GM19239 (cell line): ENCODE data around the gene SLC4A1AP.

ENCODE experiments used
- DNase-seq: peaks from one replicate; pipeline ENCODE4 v3.0.0; 2011; ENCODE audit warnings: low spot score; ENCODE audit not compliant: insufficient read length
- FAIRE-seq: peaks from 2 replicates; lab custom pipeline; 2011; peaks lifted over from hg19 to GRCh38; lab: Jason Lieb, UNC

SLC4A1AP gene

DNA sequence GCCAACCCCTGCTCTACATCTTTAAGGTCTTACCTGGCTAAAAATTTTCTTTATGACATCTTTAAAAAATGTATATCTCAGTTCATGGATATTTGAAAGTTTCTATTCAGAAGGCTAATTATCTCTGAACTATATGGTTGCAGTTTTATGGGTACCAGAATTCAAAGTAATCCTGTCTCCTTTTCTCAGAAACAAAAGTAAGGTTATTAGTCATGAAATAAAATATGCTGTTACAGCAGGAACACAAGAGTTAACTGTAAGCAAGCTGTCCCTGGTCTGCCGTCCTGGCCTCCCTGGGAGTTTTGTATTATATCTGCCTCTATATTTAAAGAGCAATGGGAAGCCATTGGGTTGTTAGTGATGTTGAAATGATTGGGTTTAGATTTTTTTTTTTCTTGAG is 34.0 kb downstream of the SLC4A1AP start:
- FAIRE-seq (no peak), DNase-seq (no peak)

DNA sequence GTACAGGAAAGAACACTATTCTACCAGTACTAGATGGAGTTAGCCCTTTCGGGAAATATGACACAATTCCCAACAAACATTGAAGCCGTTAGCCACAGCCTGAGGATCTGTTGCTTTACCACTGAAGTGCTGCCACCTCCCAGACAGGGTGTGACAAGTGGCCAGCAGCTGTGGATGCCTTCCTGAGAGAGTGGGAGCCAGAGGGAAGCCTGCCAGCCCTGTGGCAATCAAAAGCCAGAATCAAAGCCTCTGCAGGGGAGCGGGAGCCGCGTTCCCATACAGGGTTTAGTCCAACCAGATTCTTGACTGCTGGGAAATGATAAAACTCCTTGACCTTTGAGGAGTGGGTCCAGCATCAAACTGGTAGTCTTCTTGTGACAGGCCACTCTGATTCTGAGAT is 38.0 kb downstream of the SLC4A1AP start:
- DNase-seq (no peak), FAIRE-seq (no peak)

DNA sequence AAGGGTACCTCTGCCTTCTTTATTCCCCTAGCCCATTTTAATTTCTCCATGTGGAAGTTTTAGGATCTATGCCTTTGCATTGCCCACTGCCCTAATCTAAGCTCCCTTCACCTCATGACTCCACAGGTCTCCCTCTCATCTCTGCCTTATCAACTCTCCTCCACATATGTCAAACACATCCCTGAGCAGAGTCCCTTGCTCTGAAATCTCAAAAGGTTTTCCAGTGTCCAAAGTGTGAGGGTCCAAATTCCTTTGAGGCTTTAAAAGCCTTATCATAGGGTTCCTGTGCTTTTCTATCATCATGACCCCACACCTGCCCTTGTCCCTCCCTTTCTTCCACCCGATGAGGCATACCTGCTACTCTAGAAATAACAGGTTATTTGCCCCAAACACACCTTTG is 38.6 kb downstream of the SLC4A1AP start:
- DNase-seq (no peak), FAIRE-seq (no peak)

DNA sequence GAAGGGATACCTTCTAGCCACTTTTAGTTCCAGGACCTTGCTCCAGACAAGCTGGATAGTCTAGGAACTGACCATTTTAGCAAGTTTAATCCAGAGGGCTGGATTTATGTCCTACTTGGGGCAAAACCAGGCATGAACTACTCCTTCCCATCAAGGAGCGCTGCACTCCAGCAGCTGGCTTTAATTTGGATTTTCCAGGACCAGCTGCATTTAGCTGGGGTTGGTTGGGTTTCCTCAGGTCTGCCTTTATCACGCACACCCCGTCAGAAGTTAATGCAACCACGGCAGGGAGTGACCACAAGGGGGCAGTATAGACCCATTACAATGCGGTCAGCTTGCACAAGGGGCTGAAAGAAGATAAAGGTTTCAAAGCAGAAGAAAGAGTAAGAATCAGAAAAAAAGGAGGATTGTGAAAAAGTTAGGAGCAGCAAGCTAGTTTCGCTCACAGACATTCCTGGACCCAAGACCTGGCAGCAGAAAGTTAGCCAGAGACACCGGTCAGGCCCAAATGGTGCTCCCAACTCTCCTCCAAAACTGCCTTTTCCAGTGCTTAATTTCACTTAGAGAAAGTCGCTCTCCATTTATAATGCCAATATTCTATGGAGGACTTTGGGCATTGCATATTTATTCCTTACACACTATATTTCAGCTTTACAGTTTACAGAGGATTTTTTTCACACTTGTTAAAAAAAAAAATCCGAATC is 40.1 kb downstream of the SLC4A1AP start:
- peak; percentile 89 for FAIRE-seq

DNA sequence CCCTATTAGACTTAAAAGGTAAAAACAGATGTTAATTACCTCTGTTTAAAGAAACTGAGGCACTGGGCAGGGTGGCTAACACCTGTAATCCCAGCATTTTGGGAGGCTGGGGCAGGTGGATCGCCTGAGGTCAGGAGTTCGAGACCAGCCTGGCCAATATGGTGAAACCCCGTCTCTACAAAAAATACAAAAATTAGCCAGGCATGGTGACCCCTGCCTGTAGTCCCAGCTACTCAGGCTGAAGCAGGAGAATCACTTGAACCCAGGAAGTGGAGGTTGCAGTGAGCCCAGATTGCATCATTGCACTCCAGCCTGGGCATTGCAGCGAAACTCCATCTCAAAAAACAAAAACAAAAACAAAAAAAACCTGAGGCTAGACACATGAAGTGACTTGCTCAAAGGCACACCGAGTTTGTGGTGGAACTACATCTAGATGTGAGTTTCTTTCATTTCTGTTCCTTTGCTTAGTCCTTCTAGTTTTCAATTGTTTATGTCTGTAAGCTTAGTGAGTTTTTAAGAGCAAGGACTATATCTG is 40.7 kb downstream of the SLC4A1AP start:
- FAIRE-seq (no peak), DNase-seq (no peak)

More for the DNA sequence above, 40.1 kb downstream of the SLC4A1AP start:
- peak; percentile 69 for DNase-seq

DNA sequence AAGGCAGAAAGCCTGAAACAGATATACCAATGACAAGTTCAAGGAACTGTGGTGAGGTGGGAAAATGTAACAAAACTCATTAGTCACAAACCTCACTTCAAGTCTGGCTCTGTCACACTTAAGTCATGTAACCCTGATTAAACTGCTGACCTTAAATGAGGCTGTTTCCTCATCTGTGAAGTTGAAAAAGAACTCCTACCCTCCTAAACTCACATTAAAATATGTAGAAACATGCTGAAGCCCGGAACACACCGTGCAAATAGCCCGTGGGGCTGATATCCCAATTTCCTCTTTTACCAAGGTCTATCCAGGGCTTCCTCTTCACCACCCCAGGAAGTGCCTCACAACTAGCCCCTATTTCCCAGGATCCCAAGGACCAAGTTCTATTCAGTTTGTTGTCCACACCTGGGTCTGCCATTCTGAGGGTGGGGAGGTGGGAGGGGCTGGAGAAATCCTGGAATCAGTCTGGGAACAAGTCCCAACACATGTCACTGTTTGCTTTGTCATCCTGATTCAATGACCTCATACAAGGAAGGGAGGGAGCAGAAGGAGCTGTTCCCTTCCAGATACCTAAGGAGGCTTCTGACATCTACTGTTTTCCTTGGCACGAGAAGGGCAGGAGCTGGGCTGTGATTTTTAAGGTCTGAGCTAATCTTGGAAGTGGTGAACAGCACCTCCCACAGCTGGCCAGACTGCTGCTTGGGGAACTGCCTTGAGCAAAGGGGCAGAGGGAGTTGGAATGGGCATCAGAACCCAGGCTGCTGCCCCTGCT is 42.3 kb downstream of the SLC4A1AP start:
- DNase-seq, result no peak
- no peak for FAIRE-seq

DNA sequence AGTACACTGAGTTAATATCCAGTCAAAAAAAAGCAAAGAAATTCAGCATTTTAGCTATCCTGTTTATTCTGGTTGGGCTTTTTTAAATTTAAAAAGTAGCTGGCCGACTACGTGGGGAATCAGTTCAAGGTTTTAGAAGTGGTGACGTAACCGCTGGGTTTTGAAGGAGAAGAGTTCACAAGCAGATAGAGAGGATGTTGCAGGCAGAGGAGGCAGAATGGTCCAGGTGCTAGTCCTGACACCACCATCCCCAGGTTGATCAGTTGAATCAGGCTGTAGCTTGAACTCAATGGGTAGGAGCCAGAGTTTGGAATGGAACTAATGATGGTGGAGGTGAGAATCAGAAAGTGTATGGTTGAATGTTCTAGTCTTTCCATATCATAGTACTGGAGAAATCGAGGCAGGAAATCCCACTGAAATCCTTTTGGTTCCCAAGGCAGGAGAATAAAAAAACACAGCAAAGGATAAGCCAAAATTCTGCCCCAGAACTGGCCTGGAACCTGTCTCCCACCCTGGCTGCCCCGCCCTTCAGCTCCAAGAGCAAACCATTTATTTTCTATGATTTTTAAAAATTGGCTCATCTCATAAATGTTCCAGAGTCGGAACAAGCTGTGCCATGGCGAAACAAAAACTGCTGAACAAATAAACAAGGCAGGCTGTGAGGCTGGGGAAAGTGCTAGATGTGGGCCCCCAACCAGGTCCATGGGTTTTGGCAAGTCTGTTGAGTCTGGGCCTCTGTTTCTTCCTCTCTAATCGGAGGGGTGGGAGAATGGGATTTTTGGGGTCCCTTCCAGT is 44.0 kb downstream of the SLC4A1AP start:
- DNase-seq (no peak), FAIRE-seq (no peak)

DNA sequence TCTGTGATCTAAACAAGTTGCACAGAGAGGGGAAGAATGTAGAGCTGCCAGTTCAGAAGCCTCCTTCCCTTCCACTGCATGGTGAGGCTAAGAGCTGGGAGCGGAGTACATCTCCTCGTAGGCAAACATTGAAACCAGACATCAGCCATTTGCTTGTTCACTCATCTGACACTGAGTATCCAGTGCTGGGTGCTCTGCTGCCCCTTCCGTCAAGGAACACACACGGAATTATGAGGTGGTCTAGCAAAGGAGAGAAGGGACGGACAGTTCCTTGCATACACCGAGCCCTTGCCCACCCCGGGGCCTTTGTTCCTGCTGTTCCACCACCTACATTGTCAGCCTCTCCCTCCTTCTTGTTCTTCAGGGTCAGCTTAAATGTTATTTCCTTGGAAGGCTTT is 44.6 kb downstream of the SLC4A1AP start:
- FAIRE-seq (no peak), DNase-seq (no peak)

DNA sequence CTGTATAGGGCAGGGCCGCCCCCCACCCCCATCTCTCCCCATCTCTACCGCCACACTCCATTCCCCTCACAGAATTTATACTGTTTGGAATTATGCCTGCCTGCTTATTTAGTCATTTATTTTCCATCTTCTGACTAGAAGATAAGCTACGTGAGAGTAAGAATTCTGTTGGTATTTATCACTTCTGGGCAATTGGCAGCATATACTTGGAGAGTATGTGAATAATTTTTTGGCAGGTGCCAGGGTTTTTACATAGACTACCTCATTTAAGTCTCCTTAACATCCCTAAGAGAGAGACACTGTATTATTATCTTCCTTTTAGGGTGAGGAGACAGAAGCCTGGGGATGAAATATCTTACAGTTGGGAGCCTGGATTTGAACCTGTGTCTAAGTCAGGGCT is 45.0 kb downstream of the SLC4A1AP start:
- DNase-seq (no peak), FAIRE-seq (no peak)

DNA sequence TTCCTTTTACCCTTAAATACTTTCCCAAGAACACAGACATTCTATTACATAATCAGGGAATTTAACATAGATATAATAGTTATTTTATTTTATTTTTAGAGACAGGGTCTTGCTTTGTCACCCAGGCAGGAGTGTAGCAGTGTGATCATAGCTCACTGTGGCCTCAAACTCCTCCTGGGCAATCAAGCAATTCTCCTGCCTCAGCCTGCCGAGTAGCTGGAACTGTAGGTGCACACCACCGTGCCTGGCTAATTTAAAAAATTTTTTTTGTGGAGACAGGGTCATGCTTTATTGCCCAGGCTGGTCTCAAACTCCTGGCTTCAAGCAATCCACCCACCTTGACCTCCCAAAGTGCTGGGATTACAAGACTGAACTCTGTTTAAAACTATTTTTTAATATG is 45.6 kb downstream of the SLC4A1AP start:
- FAIRE-seq, result no peak
- DNase-seq, result no peak

DNA sequence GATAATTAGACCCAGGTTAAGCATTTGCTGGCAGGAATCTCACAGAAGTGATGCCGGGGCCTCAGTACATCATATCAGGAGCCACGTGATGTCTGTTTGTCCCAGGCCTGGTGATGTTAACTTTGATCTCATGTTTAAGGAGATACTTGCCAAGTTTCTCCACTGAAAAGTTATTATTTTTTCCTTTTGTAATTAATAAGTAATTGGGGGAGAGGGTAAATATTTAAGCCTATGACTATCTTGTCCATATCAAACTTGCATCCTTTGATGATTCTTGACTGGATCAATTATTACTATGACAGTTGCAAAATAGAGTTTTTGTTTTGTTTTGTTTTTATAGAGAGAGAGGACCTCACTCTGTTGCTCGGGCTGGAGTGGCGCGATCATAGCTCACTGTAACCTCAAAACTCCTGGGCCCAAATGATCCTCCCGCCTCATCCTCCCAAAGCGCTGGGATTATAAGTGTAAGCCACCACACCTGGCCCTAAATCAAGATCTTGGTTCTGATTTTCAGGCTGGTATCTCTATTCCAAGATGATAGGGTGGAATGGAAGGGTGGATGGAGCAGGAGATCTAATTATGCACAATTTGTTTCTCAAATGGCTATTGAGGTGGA is 46.4 kb downstream of the SLC4A1AP start:
- no peak for FAIRE-seq

DNA sequence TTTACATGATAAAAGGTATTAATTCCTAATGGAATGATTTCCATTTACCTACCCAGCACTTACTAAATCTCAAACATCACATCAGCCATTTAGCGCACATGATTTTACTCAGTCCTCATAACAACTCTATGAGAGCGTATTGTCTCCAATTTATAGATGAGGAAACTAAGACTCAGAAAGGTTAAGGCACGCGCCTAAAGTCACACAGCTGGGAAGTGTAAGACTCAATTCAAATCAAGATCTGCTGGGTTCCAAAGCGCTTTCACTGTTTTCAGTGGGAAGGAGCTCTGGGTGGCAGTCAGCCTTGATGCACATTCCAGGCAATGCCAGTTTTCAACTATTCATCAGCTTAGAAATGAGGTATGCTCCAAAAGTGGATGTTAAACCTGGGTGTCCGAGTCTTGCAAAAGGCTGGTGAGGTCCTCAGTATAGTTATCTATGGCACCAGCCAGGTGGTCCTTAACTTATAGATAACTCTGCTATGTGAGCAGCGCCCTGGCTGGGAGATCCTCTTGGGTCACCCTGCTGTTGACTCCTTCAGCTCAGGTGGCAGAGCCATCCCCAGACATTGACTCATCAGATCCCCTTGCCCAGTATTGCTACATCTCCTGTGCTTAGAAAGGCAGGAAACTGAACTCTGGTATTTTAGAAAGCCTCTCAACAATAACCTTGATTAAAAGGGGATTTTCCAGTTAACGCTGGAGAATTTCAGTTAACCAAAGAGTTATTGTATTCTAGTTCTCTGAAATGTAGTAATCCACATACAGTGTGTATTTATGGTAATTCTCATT is 47.1 kb downstream of the SLC4A1AP start:
- DNase-seq (no peak), FAIRE-seq (no peak)

More for the DNA sequence above, 46.4 kb downstream of the SLC4A1AP start:
- DNase-seq, result no peak

DNA sequence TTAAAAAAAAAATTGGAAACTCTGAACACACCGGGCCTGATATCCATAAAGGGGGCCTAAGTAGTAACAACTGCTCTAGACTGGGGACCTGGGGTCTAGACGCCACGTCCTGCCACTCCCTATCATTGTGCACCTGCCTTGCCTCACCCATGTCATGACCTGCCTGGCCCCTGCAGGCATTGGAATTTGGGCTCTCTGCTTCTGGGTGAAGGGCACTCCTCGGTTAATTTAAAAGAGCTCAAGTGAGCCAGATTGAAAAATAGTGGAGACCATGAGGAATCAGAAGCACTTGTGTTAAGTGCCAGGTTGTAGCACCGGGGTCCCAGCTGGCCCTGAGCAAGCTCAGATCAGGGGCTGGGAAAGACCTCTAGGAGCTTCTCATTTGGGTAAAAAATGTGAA is 48.1 kb downstream of the SLC4A1AP start:
- FAIRE-seq, result no peak
- DNase-seq, result no peak

DNA sequence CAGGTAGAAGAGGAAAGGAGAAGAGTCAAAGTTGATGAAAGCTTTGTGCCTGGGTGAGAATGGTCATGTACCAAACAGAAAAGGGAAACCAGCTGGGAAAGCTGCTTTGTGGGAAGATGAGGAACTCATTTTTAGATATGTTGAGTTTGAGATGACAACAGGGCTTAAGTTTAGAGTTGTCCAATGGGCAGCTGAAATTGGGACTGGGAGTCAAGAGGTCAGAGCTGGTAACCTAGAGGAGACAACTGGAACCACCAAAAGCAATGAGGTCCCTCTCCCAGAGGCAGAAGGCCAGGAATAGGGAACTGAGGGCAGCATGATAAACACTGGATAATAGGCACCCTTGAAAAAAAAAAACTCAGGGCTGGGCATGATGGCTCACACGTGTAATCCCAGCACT is 48.8 kb downstream of the SLC4A1AP start:
- no peak for FAIRE-seq
- no peak for DNase-seq

DNA sequence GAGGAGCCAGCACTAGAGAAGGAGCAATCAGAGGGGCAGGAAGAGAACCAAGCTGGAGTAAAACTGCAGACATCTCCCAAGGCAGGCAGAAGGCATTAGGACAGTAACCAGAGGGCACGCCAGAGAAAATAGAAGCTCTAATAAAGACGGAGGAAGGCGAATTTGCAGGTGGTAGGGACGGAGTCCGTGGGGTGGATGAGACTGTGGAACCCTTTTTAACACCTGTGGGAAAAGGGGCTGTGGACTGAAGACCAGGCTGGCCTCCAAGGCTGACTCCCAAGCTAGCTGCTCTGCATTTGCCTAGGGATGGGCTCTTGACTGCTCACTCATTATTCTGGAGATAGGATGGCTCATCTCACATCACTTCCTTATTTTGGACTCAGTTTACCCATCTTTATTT is 49.5 kb downstream of the SLC4A1AP start:
- DNase-seq, result no peak
- no peak for FAIRE-seq

DNA sequence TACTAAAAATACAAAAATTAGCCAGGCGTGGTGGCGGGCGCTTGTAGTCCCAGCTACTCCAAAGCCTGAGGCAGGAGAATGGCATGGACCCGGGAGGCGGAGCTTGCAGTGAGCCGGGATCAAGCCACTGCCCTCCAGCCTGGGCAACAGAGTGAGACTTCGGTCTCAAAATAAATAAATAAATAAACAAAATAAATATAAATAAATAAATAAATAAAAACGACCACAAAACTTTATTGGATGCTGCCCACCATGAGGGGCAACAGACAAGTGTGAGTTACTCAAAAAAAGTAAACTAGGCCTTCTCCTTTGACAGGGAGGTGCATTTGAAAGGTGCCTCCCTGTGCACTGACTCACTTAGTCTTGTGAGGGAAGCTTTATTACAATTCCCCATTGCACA is 50.4 kb downstream of the SLC4A1AP start:
- FAIRE-seq, result no peak
- no peak for DNase-seq

DNA sequence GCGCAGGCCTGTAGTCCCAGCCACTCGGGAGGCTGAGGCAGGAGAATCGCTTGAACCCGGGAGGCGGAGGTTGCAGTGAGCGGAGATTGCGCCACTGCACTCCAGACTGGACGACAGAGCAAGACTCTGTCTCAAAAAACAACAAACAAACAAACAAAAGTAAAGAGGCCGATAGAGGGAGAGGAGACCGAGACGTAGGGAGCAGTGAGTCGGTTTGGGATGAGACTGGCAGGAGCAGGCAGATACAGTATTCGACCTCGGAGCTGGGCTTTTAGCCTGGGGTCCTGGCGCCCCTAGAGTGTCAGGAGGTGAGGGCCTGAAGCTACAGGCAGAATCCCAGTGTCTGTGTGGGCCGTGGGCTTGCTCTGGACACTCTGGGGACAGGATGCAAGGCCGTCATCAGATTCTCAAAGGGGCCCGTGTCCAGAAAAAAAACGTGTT is 51.2 kb downstream of the SLC4A1AP start:
- DNase-seq (no peak), FAIRE-seq (no peak)

DNA sequence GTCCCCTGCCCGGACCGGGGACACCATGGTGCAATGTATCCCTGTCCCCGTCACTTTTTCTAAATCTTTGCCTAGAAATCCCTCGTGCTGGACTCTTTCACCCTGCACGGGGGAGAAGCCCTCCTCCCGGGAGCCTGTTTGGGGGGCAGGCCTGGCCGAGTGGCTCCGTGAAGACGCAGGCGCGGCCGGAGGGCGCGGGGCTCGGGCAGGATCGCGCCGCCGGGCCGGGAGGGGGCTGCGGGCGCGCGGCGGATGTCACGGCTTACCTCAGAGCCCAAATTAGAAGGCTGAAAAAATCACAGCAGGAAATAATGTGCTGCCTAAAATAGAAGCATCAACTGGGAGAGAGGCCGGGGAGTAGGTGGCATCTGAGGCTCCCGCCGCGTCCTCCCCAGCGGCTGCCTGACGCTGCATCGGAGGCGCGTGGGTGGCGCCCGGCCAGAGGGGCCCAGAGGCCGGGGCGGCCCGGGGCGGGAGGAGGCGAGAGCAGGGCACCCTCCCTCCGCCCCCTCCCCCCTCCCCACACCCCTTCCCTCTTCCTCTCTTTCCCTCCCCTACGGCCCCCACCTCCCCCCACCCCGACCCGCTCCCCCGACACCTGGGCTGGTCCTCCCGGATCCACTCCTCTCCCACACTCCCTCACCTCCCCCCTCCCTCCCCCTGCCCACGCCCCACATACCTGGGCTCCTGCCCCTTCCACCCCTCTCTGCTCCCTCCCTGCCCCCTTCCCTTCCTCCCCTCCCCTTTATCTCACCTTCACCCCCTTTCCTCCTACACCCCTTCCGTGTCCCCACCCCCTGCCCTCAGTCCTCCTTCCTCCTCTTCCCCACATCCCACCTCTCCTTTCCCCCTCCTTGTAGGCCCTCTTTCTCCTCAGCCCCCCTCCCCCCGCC is 51.9 kb downstream of the SLC4A1AP start:
- DNase-seq (no peak), FAIRE-seq (no peak)
